A673 (cell line): ENCODE results near the gene AICDA.
"Not testable (repeated sequence)": the region's sequence is repeated elsewhere in the genome, so short reads cannot be mapped to it uniquely, and the experiment has no call there.

ENCODE experiments used
- CTCF ChIP-seq: fragments of 300-800, 200-600 bp; sonication (generic); conservative IDR thresholded peaks from 2 replicates; pipeline ENCODE4 v1.5.1; 2017; ENCODE audit warnings: low read depth, mild to moderate bottlenecking, antibody characterized with exemption, low read length, moderate library complexity, mixed read lengths
- EZH2 ChIP-seq: fragments of 200-600 bp; sonication (generic); IDR thresholded peaks from 2 replicates; pipeline ENCODE4 v1.6.1; 2017; ENCODE audit warnings: borderline replicate concordance, low read depth, mild to moderate bottlenecking, mixed read lengths, antibody characterized with exemption, low read length; ENCODE audit not compliant: poor library complexity, severe bottlenecking

GRCh38 chr12:8636007-8636346 is 23.3 kb upstream of the AICDA start:
- not testable (repeated sequence) for TF ChIP-seq CTCF, EZH2
